PFSK-1 (cell line): ENCODE data around the gene LRP2.

Source experiments
- FOXP2 ChIP-seq: optimal IDR thresholded peaks from 2 replicates; pipeline ENCODE3; 2011; ENCODE audit warnings: borderline replicate concordance, control low read depth, inconsistent platforms; ENCODE audit not compliant: insufficient read depth; ENCODE audit errors: extremely low read length, extremely low read depth
- POLR2AphosphoS5 ChIP-seq: IDR thresholded peaks from 2 replicates; pipeline ENCODE4 v1.6.1; 2012; ENCODE audit warnings: low read depth, mild to moderate bottlenecking, control low read depth, low read length, moderate library complexity
- SIN3A ChIP-seq: IDR thresholded peaks from 2 replicates; pipeline ENCODE4 v1.6.1; 2012; ENCODE audit warnings: mild to moderate bottlenecking, low read length, moderate library complexity, borderline replicate concordance; ENCODE audit not compliant: insufficient read depth
- TAF1 ChIP-seq: IDR thresholded peaks from 2 replicates; pipeline ENCODE4 v1.6.1; 2012; ENCODE audit warnings: low read length, control low read depth, borderline replicate concordance; ENCODE audit not compliant: insufficient read depth
- TF ChIP-seq, protein P1 (sequence below), 2 experiments: IDR thresholded peaks; 2 replicates each; pipeline versions ENCODE4 v1.6.1 to v1.8.0; 2011 to 2012; ENCODE audit warnings: low read depth in 2 of 2, low read length in 2 of 2, control low read depth in 1 of 2, inconsistent platforms in 1 of 2, mild to moderate bottlenecking in 1 of 2, moderate library complexity in 1 of 2; ENCODE audit not compliant: insufficient read depth in 1 of 2

The LRP2 gene

GRCh38 chr2:169372561-169372960 lies 10.2 kb upstream of the LRP2 start:
- TF ChIP-seq TAF1 = no peak
- TF ChIP-seq, protein P1, sequence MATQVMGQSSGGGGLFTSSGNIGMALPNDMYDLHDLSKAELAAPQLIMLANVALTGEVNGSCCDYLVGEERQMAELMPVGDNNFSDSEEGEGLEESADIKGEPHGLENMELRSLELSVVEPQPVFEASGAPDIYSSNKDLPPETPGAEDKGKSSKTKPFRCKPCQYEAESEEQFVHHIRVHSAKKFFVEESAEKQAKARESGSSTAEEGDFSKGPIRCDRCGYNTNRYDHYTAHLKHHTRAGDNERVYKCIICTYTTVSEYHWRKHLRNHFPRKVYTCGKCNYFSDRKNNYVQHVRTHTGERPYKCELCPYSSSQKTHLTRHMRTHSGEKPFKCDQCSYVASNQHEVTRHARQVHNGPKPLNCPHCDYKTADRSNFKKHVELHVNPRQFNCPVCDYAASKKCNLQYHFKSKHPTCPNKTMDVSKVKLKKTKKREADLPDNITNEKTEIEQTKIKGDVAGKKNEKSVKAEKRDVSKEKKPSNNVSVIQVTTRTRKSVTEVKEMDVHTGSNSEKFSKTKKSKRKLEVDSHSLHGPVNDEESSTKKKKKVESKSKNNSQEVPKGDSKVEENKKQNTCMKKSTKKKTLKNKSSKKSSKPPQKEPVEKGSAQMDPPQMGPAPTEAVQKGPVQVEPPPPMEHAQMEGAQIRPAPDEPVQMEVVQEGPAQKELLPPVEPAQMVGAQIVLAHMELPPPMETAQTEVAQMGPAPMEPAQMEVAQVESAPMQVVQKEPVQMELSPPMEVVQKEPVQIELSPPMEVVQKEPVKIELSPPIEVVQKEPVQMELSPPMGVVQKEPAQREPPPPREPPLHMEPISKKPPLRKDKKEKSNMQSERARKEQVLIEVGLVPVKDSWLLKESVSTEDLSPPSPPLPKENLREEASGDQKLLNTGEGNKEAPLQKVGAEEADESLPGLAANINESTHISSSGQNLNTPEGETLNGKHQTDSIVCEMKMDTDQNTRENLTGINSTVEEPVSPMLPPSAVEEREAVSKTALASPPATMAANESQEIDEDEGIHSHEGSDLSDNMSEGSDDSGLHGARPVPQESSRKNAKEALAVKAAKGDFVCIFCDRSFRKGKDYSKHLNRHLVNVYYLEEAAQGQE (IDR thresholded peaks at IDR 0.05; ENCODE audit: insufficient read depth in 1 of 2, low read depth in 2 of 2, low read length in 2 of 2) = no peak
- TF ChIP-seq FOXP2 = no peak
- no peak for TF ChIP-seq SIN3A
- no peak for TF ChIP-seq POLR2AphosphoS5

DNA sequence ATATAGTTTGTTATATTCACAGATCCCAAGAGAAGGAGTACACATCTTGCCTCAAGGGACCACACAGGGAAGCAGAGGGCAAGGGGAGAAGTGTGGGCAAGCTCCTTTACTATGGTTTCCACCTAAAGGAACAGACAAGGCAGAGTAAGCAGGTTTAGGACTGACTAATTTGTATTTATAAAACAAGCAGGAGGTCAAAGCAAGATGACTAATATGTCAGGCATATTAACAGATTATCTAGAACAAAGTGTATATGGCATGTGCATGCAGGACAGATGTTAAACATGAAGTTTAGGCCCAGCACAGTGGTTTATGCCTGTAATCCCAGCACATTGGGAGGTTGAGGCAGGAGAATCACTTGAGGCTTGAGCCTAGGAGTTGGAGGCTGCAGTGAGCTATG lies 3.7 kb upstream of the LRP2 start:
- no peak for TF ChIP-seq POLR2AphosphoS5
- TF ChIP-seq TAF1 = no peak

DNA sequence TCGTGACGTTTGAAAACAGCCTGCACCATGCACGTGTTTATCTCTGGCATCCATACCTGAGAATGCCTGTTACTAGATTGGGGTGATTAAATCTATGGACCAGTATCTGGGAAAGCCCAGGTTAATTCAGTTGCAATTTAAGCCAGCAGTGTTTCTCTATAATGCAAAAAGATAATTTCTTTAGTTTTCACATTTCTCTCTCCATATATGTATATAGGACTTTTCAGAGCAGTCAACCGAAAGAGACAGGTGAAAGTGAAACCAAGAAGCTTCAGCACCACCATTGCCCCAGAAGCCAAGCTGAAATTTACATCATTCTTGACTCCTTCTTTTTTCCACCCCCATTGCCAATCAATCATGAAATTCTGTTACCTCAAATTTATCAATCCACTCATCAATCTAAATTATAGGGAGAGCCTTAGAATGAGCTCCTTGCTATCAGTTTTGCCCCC lies 2.7 kb upstream of the LRP2 start:
- TF ChIP-seq POLR2AphosphoS5 (no peak), FOXP2 (no peak), SIN3A (no peak), TAF1 (no peak)
- TF ChIP-seq, protein P1 (IDR thresholded peaks at IDR 0.05; ENCODE audit: insufficient read depth in 1 of 2, low read depth in 2 of 2, low read length in 2 of 2) = no peak

GRCh38 chr2:169363560-169364150 lies 1.3 kb upstream of the LRP2 start:
- TF ChIP-seq SIN3A = no peak
- TF ChIP-seq, protein P1 (IDR thresholded peaks at IDR 0.05; ENCODE audit: insufficient read depth in 1 of 2, low read depth in 2 of 2, low read length in 2 of 2) = no peak
- no peak for TF ChIP-seq POLR2AphosphoS5

DNA sequence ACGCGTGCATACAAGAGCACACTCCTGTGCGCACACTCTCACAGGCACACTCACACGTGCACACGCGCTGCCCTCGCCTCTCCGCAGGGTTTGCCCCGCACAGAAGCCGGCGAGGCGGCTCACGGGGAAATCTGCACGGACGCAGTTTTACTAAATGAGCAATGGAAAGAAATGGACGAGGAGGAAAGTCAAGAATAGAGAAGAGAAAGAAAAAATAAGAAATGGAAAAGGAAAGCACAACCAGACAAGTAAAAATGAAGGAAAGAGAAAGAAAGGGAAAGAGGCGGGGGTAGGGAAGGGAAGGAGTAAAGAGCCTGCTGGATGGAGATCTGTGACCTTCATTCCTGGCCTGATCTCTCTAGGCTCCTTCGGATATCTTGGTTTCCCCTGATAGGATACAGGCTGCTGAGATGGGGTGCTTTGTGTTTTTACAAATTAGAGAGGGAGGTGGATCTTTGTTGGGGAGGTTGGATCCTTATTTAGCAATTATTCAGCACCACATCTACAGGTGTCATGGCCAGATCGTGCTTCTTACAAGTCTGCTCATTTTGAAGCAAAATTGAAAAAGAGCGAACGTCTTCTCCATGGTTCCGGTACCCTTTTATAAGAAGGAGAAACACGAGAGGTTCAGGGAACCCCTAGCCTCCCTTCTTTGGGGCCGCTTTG lies 693 bp upstream of the LRP2 start:
- TF ChIP-seq SIN3A (no peak), TAF1 (no peak), FOXP2 (no peak), POLR2AphosphoS5 (no peak)
- TF ChIP-seq, protein P1 (IDR thresholded peaks at IDR 0.05; ENCODE audit: insufficient read depth in 1 of 2, low read depth in 2 of 2, low read length in 2 of 2) = no peak
